Left lung (tissue), 10 donors: ENCODE data around the gene IFITM10. TPM values are rescaled to one million over a fixed set of nuclear protein-coding genes. Genes with fewer than 3 reads are reported as not detected.

ENCODE experiments used
- ATAC-seq: fragments of 200-7000 bp; cut with Tn5 transposase; one replicate; pipeline ENCODE4 v1.9.1; 2020; ENCODE audit warnings: moderate library complexity
- DNase-seq, 4 donors: peaks; one replicate each; pipeline ENCODE4 v3.0.0-alpha.2; 2013 to 2020
- H3K27ac ChIP-seq, 2 donors: fragments of 200-600 bp; sonication (generic) in 1 of 2; one replicate each; pipeline versions ENCODE4 v1.5.0 to v1.8.0; 2020 to 2021
- H3K27me3 ChIP-seq, 2 donors: fragments of 200-600 bp; sonication (generic) in 1 of 2; one replicate each; pipeline versions ENCODE4 v1.5.0 to v1.8.0; 2020 to 2021
- H3K36me3 ChIP-seq, 2 donors: fragments of 200-600 bp; sonication (generic) in 1 of 2; one replicate each; pipeline versions ENCODE4 v1.5.0 to v1.8.0; 2020 to 2021
- H3K4me1 ChIP-seq, 2 donors: fragments of 200-600 bp; one replicate each; pipeline ENCODE4 v1.8.0; 2021
- H3K4me3 ChIP-seq, 2 donors: fragments of 200-600 bp; sonication (generic) in 1 of 2; one replicate each; pipeline versions ENCODE4 v1.5.0 to v1.8.0; 2020 to 2021; ENCODE audit warnings: mild to moderate bottlenecking in 1 of 2
- H3K9me3 ChIP-seq, 2 donors: fragments of 200-600 bp; sonication (generic) in 1 of 2; one replicate each; pipeline versions ENCODE4 v1.5.0 to v1.8.0; 2020 to 2021
- intact Hi-C, 2 donors: fragments of 100-400 bp; cut with DNase I; formaldehyde crosslinking; loops; one replicate each; pipeline versions ENCODE4 v1.11.2 to v1.14.2; 2022
- polyA plus RNA-seq, 6 donors: library from polyadenylated mRNA; unstranded; fragments of 120-200 nt; gene quantifications; one replicate each; pipeline ENCODE4 v1.2.1, GENCODE V29; 2013; ENCODE audit not compliant: insufficient read length in 6 of 6
- total RNA-seq, 2 donors: library from RNA; stranded (reverse); fragmentation: NEBNext Ultra II Directional; extraction: Animal tissue kit (Norgen Biotek cat#: 25700); gene quantifications; one replicate each; pipeline ENCODE4 v1.2.1, GENCODE V29; 2021
- TF ChIP-seq, protein P1 (sequence below), 2 donors: fragments of 200-600 bp; sonication (generic) in 1 of 2; IDR thresholded peaks; one replicate each; pipeline versions ENCODE4 v1.5.0 to v1.8.0; 2021; ENCODE audit warnings: antibody characterized with exemption in 2 of 2
- donor health status: DM: no; HTN: yes; CAD: no.
- donor health status: DM: no; HTN: no; CAD: no.

Gene IFITM10
- total and polyA plus RNA-seq, 8 donors, result 0.07 to 16.5 (median 0.22) TPM; not detected in 1

DNA sequence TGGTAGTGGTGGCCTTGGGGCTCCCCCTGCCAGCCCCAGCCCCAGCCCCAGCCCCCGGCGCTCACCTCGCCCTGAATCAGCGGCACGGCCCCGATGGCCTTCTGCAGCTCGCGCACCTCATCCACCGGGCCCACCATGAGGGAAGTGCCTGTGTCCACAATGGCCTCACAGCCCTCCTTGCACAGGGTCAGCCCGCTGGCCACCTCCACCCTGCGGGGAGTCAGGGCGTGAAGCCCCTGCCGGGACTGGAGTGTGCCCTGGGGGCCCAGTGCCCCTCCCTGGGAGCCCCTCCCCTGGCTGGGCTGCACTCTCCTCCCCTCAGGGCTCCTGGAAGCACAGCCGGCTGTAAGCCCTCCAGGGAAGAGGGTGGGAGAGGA, 3.5 kb upstream of the IFITM10 start:
- Histone ChIP-seq H3K9me3 (no peaks in the 10 kb centered on the region), H3K4me3 (no peak overlapping the region), H3K27me3 (peaks cover 2 to 22% of the 10 kb centered on the region in 2 donors), H3K27ac (no peak overlapping the region), H3K4me1 (peaks cover 10 to 86% of the 10 kb centered on the region in 2 donors), H3K36me3 (peaks cover 0 to 82% of the 10 kb centered on the region in 2 donors)
- peak in 2 of 4 donors; percentile 31 to 80 for DNase-seq
- intact Hi-C loops, result no loop called here
- ATAC-seq, result no peak
- TF ChIP-seq, protein P1, sequence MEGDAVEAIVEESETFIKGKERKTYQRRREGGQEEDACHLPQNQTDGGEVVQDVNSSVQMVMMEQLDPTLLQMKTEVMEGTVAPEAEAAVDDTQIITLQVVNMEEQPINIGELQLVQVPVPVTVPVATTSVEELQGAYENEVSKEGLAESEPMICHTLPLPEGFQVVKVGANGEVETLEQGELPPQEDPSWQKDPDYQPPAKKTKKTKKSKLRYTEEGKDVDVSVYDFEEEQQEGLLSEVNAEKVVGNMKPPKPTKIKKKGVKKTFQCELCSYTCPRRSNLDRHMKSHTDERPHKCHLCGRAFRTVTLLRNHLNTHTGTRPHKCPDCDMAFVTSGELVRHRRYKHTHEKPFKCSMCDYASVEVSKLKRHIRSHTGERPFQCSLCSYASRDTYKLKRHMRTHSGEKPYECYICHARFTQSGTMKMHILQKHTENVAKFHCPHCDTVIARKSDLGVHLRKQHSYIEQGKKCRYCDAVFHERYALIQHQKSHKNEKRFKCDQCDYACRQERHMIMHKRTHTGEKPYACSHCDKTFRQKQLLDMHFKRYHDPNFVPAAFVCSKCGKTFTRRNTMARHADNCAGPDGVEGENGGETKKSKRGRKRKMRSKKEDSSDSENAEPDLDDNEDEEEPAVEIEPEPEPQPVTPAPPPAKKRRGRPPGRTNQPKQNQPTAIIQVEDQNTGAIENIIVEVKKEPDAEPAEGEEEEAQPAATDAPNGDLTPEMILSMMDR (IDR thresholded peaks at IDR 0.05), result no peak

DNA sequence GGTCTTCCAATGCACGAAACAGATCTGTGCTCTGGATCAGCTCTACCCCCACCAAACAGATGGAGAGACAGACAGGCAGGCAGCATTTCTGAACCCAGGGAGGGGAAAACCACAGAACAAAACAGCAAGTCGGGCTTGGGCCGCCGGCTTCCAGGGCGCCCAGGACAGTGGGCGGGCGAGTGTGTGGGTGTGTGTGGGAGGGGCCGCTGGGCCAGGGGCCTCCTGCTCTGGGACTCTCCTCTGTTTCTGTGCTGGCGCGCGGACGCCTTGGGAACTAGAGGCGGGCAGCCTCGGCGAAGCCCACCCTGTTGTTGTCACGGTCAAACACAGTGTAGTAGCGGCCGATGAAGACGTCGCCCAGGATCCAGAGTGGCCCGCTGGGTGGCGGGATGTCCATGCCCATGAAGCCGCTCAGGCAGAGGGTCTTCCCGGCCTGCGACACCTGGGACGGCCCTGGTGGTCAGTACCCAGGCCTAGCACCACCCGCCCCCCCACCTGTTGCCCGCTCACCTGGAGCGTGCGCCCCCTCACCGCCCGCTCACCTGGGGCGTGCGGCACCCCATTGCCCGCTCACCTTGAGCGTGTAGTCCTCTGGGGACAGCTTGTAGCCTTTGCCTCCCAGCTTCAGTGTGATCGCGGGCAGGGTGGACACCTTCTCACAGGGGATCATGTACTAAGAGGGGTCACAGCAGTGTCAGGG, 3.0 kb upstream of the IFITM10 start:
- no peak overlapping the region for H3K4me3 ChIP-seq
- ATAC-seq, result no peak
- H3K27me3 ChIP-seq, result peaks cover 7 to 28% of the 10 kb centered on the region in 2 donors
- H3K36me3 ChIP-seq, result peaks cover 0 to 77% of the 10 kb centered on the region in 2 donors
- H3K9me3 ChIP-seq, result no peaks in the 10 kb centered on the region
- H3K4me1 ChIP-seq, result peaks cover 10 to 86% of the 10 kb centered on the region in 2 donors
- TF ChIP-seq, protein P1 (IDR thresholded peaks at IDR 0.05), result no peak
- intact Hi-C loops, result no loop called here
- no peak overlapping the region for H3K27ac ChIP-seq
- peak in 2 of 4 donors; percentile 32 to 82 for DNase-seq

DNA sequence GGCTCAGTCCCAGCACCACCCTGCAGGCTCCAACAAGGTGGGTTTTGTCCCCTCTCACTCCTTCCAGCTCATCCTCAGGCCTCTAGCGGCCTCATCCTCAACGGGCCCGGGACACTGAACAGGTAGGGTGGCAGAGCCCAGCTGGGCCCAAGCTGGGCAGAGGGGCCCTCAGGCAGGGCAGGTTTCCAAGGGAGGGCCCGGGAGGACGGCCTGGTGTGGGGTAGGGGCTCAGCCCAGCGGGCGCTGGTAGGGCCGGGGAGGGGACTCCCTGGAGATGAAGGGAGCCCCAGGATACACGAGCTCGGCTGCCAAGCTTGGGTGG, 2.5 kb upstream of the IFITM10 start:
- H3K36me3 ChIP-seq, result peaks cover 0 to 74% of the 10 kb centered on the region in 2 donors
- ATAC-seq, result no peak
- peaks cover 12 to 33% of the 10 kb centered on the region in 2 donors for H3K27me3 ChIP-seq
- intact Hi-C loops, result no loop called here
- H3K4me3 ChIP-seq, result no peak overlapping the region
- H3K4me1 ChIP-seq, result peaks cover 10 to 86% of the 10 kb centered on the region in 2 donors
- H3K27ac ChIP-seq, result no peak overlapping the region
- H3K9me3 ChIP-seq, result no peaks in the 10 kb centered on the region
- DNase-seq, result peak in 1 of 4 donors; percentile 31
- TF ChIP-seq, protein P1 (IDR thresholded peaks at IDR 0.05), result no peak

DNA sequence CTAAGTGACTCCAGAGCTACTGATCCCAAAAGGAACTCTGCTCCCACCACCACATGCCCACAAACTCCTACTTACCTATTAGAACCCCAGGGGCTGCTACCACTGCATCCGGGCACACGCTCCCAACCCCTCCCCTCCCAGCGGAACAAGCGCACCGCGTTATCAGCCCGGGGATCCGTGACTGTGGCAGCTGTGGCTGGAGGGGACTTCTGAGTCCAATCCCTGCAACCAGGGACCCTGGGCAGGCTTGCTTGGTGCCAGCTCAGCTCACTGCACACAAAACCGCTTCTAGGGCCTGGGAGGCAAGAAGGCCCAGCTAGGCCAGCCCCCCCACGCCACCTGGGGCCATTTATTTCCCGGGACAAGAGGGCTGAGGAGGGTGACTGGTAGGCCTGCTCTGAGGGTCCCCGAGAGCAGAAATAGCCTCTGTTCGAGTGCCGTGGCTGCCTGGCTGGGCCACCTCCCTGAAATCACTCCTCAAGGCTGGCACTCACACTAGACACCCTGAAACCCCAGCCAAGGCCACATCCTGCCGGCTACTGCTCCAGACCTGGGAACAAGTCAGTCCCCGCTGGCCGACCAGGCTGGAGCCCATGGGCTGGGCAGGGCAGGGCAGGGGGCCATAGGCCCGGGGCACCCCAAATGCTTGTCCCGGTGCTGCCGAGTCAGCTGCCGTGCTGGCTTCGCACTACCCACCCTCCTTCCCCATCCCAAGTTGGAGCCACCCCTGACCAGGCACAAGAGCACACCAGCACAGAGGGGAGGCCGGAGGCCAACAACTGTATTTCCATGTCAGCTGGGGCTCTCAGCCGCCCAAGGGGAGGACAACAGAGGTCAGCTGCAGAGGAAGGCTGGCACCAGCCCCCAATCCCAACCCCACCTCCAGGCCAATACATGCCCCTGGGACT, 1.9 kb upstream of the IFITM10 start:
- no peak overlapping the region for H3K4me3 ChIP-seq
- DNase-seq (peak in 2 of 4 donors; percentile 35 to 79), ATAC-seq (no peak)
- peaks cover 14 to 39% of the 10 kb centered on the region in 2 donors for H3K27me3 ChIP-seq
- peaks cover 0 to 74% of the 10 kb centered on the region in 2 donors for H3K36me3 ChIP-seq
- H3K4me1 ChIP-seq, result peaks cover 10 to 86% of the 10 kb centered on the region in 2 donors
- no peak overlapping the region for H3K27ac ChIP-seq
- intact Hi-C loops, result no loop called here
- H3K9me3 ChIP-seq, result no peaks in the 10 kb centered on the region
- TF ChIP-seq, protein P1 (IDR thresholded peaks at IDR 0.05), result no peak

DNA sequence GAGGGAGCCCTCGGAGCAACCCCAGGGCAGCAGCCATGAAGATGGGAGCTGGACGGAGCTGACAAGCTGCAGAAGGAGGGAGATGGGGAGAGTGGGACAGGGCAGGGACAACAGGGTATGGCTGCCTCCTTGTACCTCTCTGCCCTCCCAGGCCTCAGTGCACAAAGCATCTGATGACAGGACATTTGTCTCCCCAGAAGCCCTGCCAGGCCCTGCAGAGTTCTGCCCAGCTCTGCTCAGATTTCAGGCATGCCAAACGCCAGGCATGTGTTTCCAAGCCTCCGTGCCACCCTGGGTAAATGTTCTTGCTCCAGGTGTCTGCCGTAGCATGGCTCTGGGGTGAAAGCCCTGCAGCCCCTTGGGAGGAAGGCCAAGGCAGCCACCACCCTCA, 1.1 kb upstream of the IFITM10 start:
- intact Hi-C loops, result no loop called here
- TF ChIP-seq, protein P1 (IDR thresholded peaks at IDR 0.05), result no peak
- H3K27me3 ChIP-seq, result peaks cover 14 to 39% of the 10 kb centered on the region in 2 donors
- peaks cover 8 to 86% of the 10 kb centered on the region in 2 donors for H3K4me1 ChIP-seq
- no peak for ATAC-seq
- H3K4me3 ChIP-seq, result no peak overlapping the region
- H3K36me3 ChIP-seq, result peaks cover 0 to 74% of the 10 kb centered on the region in 2 donors
- peak overlapping the region in 1 of 2 donors; percentile 48 for H3K27ac ChIP-seq
- H3K9me3 ChIP-seq, result no peaks in the 10 kb centered on the region
- DNase-seq, result peak in 1 of 4 donors; percentile 33
